NB4 (cell line): Measurements from ENCODE around the gene TPCN1.

Experiments used
- CTCF ChIP-seq: IDR thresholded peaks from one replicate; pipeline ENCODE4 v1.5.1; 2012; ENCODE audit warnings: low read depth, low read length
- POLR2A ChIP-seq: IDR thresholded peaks from 2 replicates; pipeline ENCODE4 v1.6.1; 2011; ENCODE audit warnings: mild to moderate bottlenecking; ENCODE audit not compliant: insufficient read length; ENCODE audit errors: extremely low read depth

GRCh38 chr12:113347107-113347506 is 125.8 kb downstream of the TPCN1 start:
- TF ChIP-seq CTCF (peak; percentile 5), POLR2A (no peak)
